Measurements from ENCODE around the gene SRGAP3.

SRGAP3 gene

GRCh38 chr3:9067352-9067975, 182.0 kb downstream of the SRGAP3 start:
- in situ Hi-C loops (cut with MboI; ENCODE audit: low sequenced_read_pairs), result no loop called here

- in situ Hi-C loops (cut with MboI; ENCODE audit: low sequenced_read_pairs), result no loop called here
These were observed 182.7 kb downstream of the SRGAP3 start for GRCh38 chr3:9066775-9067174.

GRCh38 chr3:9066141-9066540, 183.3 kb downstream of the SRGAP3 start:
- in situ Hi-C loops (cut with MboI; ENCODE audit: low sequenced_read_pairs), result no loop called here

GRCh38 chr3:9064850-9065249, 184.6 kb downstream of the SRGAP3 start:
- in situ Hi-C loops (cut with MboI; ENCODE audit: low sequenced_read_pairs), result no loop called here

GRCh38 chr3:9064251-9064650, 185.2 kb downstream of the SRGAP3 start:
- in situ Hi-C loops (cut with MboI; ENCODE audit: low sequenced_read_pairs), result no loop called here

- in situ Hi-C loops (cut with MboI; ENCODE audit: low sequenced_read_pairs), result no loop called here
These were observed 186.9 kb downstream of the SRGAP3 start for GRCh38 chr3:9062570-9062969.

GRCh38 chr3:9061634-9062033, 187.8 kb downstream of the SRGAP3 start:
- in situ Hi-C loops (cut with MboI; ENCODE audit: low sequenced_read_pairs), result no loop called here

- in situ Hi-C loops (cut with MboI; ENCODE audit: low sequenced_read_pairs), result no loop called here
These were observed 189.7 kb downstream of the SRGAP3 start for GRCh38 chr3:9059489-9060400.

GRCh38 chr3:9056581-9056980, 192.9 kb downstream of the SRGAP3 start:
- in situ Hi-C loops (cut with MboI; ENCODE audit: low sequenced_read_pairs), result no loop called here

GRCh38 chr3:9047452-9048346, 201.7 kb downstream of the SRGAP3 start:
- in situ Hi-C loops (cut with MboI; ENCODE audit: low sequenced_read_pairs), result no loop called here

GRCh38 chr3:9045371-9045770, 204.1 kb downstream of the SRGAP3 start:
- in situ Hi-C loops (cut with MboI; ENCODE audit: low sequenced_read_pairs), result no loop called here

GRCh38 chr3:9043063-9043462, 206.4 kb downstream of the SRGAP3 start:
- in situ Hi-C loops (cut with MboI; ENCODE audit: low sequenced_read_pairs), result no loop called here

GRCh38 chr3:9041626-9042025, 207.8 kb downstream of the SRGAP3 start:
- in situ Hi-C loops (cut with MboI; ENCODE audit: low sequenced_read_pairs), result no loop called here

- in situ Hi-C loops (cut with MboI; ENCODE audit: low sequenced_read_pairs), result no loop called here
These were observed 208.4 kb downstream of the SRGAP3 start for GRCh38 chr3:9040996-9041395.

- in situ Hi-C loops (cut with MboI; ENCODE audit: low sequenced_read_pairs), result no loop called here
These were observed 212.2 kb downstream of the SRGAP3 start for GRCh38 chr3:9037144-9037711.

GRCh38 chr3:9036404-9037131, 212.9 kb downstream of the SRGAP3 start:
- in situ Hi-C loops (cut with MboI; ENCODE audit: low sequenced_read_pairs), result no loop called here

GRCh38 chr3:9035961-9036360, 213.5 kb downstream of the SRGAP3 start:
- in situ Hi-C loops (cut with MboI; ENCODE audit: low sequenced_read_pairs), result no loop called here

GRCh38 chr3:9035473-9035872, 214.0 kb downstream of the SRGAP3 start:
- in situ Hi-C loops (cut with MboI; ENCODE audit: low sequenced_read_pairs), result no loop called here

- in situ Hi-C loops (cut with MboI; ENCODE audit: low sequenced_read_pairs), result no loop called here
These were observed 215.6 kb downstream of the SRGAP3 start for GRCh38 chr3:9033867-9034266.

- in situ Hi-C loops (cut with MboI; ENCODE audit: low sequenced_read_pairs), result no loop called here
These were observed 217.1 kb downstream of the SRGAP3 start for GRCh38 chr3:9032231-9032777.
